Endothelial cell of umbilical vein (primary cell): ENCODE results near the gene ATP10B. TPM values are rescaled to one million over a fixed set of nuclear protein-coding genes. Genes with fewer than 3 reads are reported as not detected.

Experiments
- BruUV-seq: library from RNA; stranded (reverse); fragments of 400-500 nt; replicated peaks from 2 replicates; lab custom pipeline; 2021; lab: Mats Ljungman, UMichigan
- CTCF ChIA-PET: fragments of 300-600, 350-600 bp; sonication (Branson Sonifier 250); formaldehyde crosslinking; loops from one replicate; lab custom pipeline; 2021; ENCODE audit warnings: antibody characterized with exemption, inconsistent platforms; lab: Charles Lee
- POLR2A ChIA-PET: fragments of 300-600, 350-600 bp; sonication (Branson Sonifier 250); formaldehyde crosslinking; loops from one replicate; lab custom pipeline; 2021; ENCODE audit warnings: antibody characterized with exemption, inconsistent platforms; lab: Charles Lee
- DNase-seq: peaks from one replicate; pipeline ENCODE4 v3.0.0-alpha.2; 2011; ENCODE audit warnings: low read depth, low spot score
- FAIRE-seq: peaks from 2 replicates; lab custom pipeline; 2011; peaks lifted over from hg19 to GRCh38; lab: Jason Lieb, UNC
- H2AFZ ChIP-seq: 2 replicates; pipeline ENCODE4 v1.6.0; 2012; ENCODE audit warnings: low read depth, low read length, control low read depth, inconsistent platforms
- H3K27ac ChIP-seq: 2 replicates; pipeline ENCODE4 v1.5.1; 2011; ENCODE audit warnings: low read depth, mild to moderate bottlenecking, control low read depth, low read length, moderate library complexity; ENCODE audit not compliant: insufficient read depth
- H3K27me3 ChIP-seq, 2 experiments: 2 replicates each; pipeline versions ENCODE4 v1.6.0 to v1.6.1; 2011; ENCODE audit warnings: low read length in 2 of 2, mixed read lengths in 1 of 2; ENCODE audit not compliant: control insufficient read depth in 2 of 2, insufficient read depth in 2 of 2
- H3K36me3 ChIP-seq, 2 experiments: 2 replicates in 1 of 2; 3 replicates in 1 of 2; pipeline ENCODE4 v1.5.1; 2011; ENCODE audit warnings: low read length in 2 of 2, mild to moderate bottlenecking in 1 of 2, moderate library complexity in 1 of 2; ENCODE audit not compliant: control insufficient read depth in 2 of 2, insufficient read depth in 2 of 2; ENCODE audit errors: extremely low read depth in 1 of 2
- H3K4me1 ChIP-seq: 3 replicates; pipeline ENCODE4 v1.5.1; 2011; ENCODE audit warnings: mild to moderate bottlenecking, low read length; ENCODE audit not compliant: control insufficient read depth, insufficient read depth; ENCODE audit errors: extremely low read depth
- H3K4me2 ChIP-seq: 2 replicates; pipeline ENCODE4 v1.6.1; 2011; ENCODE audit warnings: low read length, control low read depth, mixed read lengths; ENCODE audit not compliant: insufficient read depth
- H3K4me3 ChIP-seq, 3 experiments: fragments of 200-600 bp in 1 of 3; sonication (generic), shearing (Covaris generic) in 1 of 3; replicated peaks in 1 of 3; 2 replicates each; pipeline ENCODE4 v1.5.1; 2011 to 2016; ENCODE audit warnings: control low read depth in 3 of 3, low read length in 3 of 3, mild to moderate bottlenecking in 2 of 3, inconsistent platforms in 1 of 3, low read depth in 1 of 3, moderate library complexity in 1 of 3; ENCODE audit not compliant: insufficient read depth in 1 of 3
- H3K79me2 ChIP-seq: 2 replicates; pipeline ENCODE4 v1.6.0; 2012; ENCODE audit warnings: low read length, inconsistent platforms; ENCODE audit not compliant: control insufficient read depth, insufficient read depth
- H3K9ac ChIP-seq: replicated peaks from 2 replicates; pipeline ENCODE3; 2011; ENCODE audit warnings: low read length, control low read depth; ENCODE audit not compliant: insufficient read depth; ENCODE audit errors: extremely low read depth
- H3K9me1 ChIP-seq: replicated peaks from 3 replicates; pipeline ENCODE4 v1.6.0; 2011; ENCODE audit warnings: mild to moderate bottlenecking, low read length; ENCODE audit not compliant: control insufficient read depth, insufficient read depth; ENCODE audit errors: extremely low read depth
- H3K9me3 ChIP-seq: replicated peaks from 2 replicates; pipeline ENCODE4 v1.5.1; 2012; ENCODE audit warnings: low read length, inconsistent platforms; ENCODE audit not compliant: control insufficient read depth, insufficient read depth
- H4K20me1 ChIP-seq: replicated peaks from 2 replicates; pipeline ENCODE3; 2011; ENCODE audit warnings: mild to moderate bottlenecking, low read length; ENCODE audit not compliant: control insufficient read depth, insufficient read depth; ENCODE audit errors: extremely low read depth
- EZH2 ChIP-seq: IDR thresholded peaks from 2 replicates; pipeline ENCODE4 v1.6.1; 2012; ENCODE audit warnings: borderline replicate concordance, low read depth, mild to moderate bottlenecking, moderate library complexity, low read length, inconsistent platforms; ENCODE audit not compliant: severe bottlenecking
- FOS ChIP-seq: IDR thresholded peaks from 2 replicates; pipeline ENCODE4 v1.6.1; 2011; ENCODE audit warnings: mild to moderate bottlenecking, low read length, moderate library complexity, borderline replicate concordance; ENCODE audit not compliant: insufficient read depth
- GATA2 ChIP-seq: IDR thresholded peaks from 2 replicates; pipeline ENCODE4 v1.7.0; 2011; ENCODE audit warnings: low read depth, mild to moderate bottlenecking, moderate library complexity, mixed read lengths, low read length; ENCODE audit not compliant: insufficient read length, insufficient read depth
- JUN ChIP-seq: IDR thresholded peaks from 2 replicates; pipeline ENCODE4 v1.6.1; 2011; ENCODE audit warnings: borderline replicate concordance, low read depth; ENCODE audit not compliant: insufficient read length, insufficient read depth
- MYC ChIP-seq: IDR thresholded peaks from one replicate; pipeline ENCODE4 v1.6.1; 2011; ENCODE audit warnings: mild to moderate bottlenecking, low read depth, low read length
- POLR2A ChIP-seq: IDR thresholded peaks from 2 replicates; pipeline ENCODE4 v1.6.1; 2012; ENCODE audit warnings: low read depth, mild to moderate bottlenecking, control low read depth, low read length
- POLR2AphosphoS5 ChIP-seq: IDR thresholded peaks from 2 replicates; pipeline ENCODE4 v1.6.1; 2012; ENCODE audit warnings: low read depth, mild to moderate bottlenecking, control low read depth, low read length, moderate library complexity; ENCODE audit not compliant: insufficient read depth
- dilution Hi-C: fragments of 300-500 bp; cut with MboI; formaldehyde crosslinking; loops from one replicate; pipeline ENCODE4 v1.15.0; 2019; ENCODE audit warnings: low sequenced_read_pairs; ENCODE audit not compliant: extremely low pct_ligation_motif_present
- intact Hi-C: fragments of 100-400 bp; cut with micrococcal nuclease; formaldehyde crosslinking; loops from one replicate; pipeline ENCODE4 v1.10.0; 2022
- polyA plus RNA-seq, 4 experiments: library from polyadenylated mRNA; depleted of rRNA in 3 of 4; stranded (reverse) in 3 of 4; unstranded in 1 of 4; fragments of >200 nt; gene quantifications; 2 replicates each; pipeline versions ENCODE4 v1.2.1 to v1.2.3, GENCODE V29; 2011 to 2012; ENCODE audit warnings: missing spikeins in 1 of 4
- total RNA-seq: library from RNA; stranded (reverse); gene quantifications from 2 replicates; pipeline ENCODE4 v1.2.3, GENCODE V29; 2021
- TF ChIP-seq, protein P1 (sequence below): IDR thresholded peaks from 2 replicates; pipeline ENCODE4 v1.6.1; 2011; ENCODE audit not compliant: insufficient read depth, insufficient read length
- TF ChIP-seq, protein P2 (sequence below), 2 donors: IDR thresholded peaks; 1 replicate in 1 of 2; 2 replicates in 1 of 2; pipeline ENCODE4 v1.5.1; 2011; ENCODE audit warnings: low read length in 2 of 2, mild to moderate bottlenecking in 2 of 2, moderate library complexity in 2 of 2, control low read depth in 1 of 2, inconsistent platforms in 1 of 2, low read depth in 1 of 2; ENCODE audit not compliant: insufficient read depth in 1 of 2; ENCODE audit errors: extremely low read depth in 1 of 2

The ATP10B gene
- total and polyA plus RNA-seq, 2 donors (not counting 3 experiments of a cell fraction or from before 2014, with no cell fraction given), result not detected

DNA sequence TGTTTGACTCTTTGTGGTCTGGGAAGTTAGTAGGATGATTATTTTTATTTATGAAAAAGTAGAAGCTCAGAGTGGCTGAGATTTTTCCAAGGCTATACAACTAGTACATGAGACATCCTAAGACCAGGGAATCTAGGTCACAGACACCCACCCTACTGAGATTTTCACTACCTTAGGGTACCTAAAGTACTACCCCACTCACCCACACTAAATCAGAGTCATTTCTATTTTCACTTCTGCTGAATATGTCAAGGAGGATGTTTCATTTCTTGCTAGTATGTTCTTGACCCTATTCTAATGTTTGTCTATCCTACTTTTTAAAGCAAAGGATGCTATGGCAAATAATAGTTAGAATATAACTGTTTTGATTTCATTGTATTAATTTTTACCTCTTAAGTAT lies 206.0 kb downstream of the ATP10B start:
- FAIRE-seq (no peak), DNase-seq (no peak)
- no peak overlapping the region for H3K9ac ChIP-seq
- no peaks in the 10 kb centered on the region for H3K9me3 ChIP-seq
- ChIA-PET CTCF (no interaction called here), POLR2A (no interaction called here)
- H3K27ac ChIP-seq, result no peak overlapping the region
- no peaks in the 10 kb centered on the region for H3K27me3 ChIP-seq
- no peaks in the 10 kb centered on the region for H4K20me1 ChIP-seq
- no peak overlapping the region for H2AFZ ChIP-seq
- TF ChIP-seq, protein P1, sequence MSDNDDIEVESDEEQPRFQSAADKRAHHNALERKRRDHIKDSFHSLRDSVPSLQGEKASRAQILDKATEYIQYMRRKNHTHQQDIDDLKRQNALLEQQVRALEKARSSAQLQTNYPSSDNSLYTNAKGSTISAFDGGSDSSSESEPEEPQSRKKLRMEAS, result no peak
- TF ChIP-seq MYC (no peak), POLR2A (no peak), GATA2 (no peak), JUN (no peak), EZH2 (no peak), FOS (no peak), POLR2AphosphoS5 (no peak)
- TF ChIP-seq, protein P2, sequence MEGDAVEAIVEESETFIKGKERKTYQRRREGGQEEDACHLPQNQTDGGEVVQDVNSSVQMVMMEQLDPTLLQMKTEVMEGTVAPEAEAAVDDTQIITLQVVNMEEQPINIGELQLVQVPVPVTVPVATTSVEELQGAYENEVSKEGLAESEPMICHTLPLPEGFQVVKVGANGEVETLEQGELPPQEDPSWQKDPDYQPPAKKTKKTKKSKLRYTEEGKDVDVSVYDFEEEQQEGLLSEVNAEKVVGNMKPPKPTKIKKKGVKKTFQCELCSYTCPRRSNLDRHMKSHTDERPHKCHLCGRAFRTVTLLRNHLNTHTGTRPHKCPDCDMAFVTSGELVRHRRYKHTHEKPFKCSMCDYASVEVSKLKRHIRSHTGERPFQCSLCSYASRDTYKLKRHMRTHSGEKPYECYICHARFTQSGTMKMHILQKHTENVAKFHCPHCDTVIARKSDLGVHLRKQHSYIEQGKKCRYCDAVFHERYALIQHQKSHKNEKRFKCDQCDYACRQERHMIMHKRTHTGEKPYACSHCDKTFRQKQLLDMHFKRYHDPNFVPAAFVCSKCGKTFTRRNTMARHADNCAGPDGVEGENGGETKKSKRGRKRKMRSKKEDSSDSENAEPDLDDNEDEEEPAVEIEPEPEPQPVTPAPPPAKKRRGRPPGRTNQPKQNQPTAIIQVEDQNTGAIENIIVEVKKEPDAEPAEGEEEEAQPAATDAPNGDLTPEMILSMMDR (IDR thresholded peaks at IDR 0.05; ENCODE audit: extremely low read depth in 1 of 2, insufficient read depth in 1 of 2, low read depth in 1 of 2, low read length in 2 of 2), result no peak
- H3K4me3 ChIP-seq, result no peak overlapping the region
- H3K4me2 ChIP-seq, result no peak overlapping the region
- H3K9me1 ChIP-seq, result no peaks in the 10 kb centered on the region
- intact Hi-C loops, result no loop called here
- no peaks in the 10 kb centered on the region for H3K36me3 ChIP-seq
- dilution Hi-C loops, result no loop called here
- H3K79me2 ChIP-seq, result no peaks in the 10 kb centered on the region
- no peaks in the 10 kb centered on the region for H3K4me1 ChIP-seq
- no TSS peak for BruUV-seq
